ENCODE data around the gene RASSF3. TPM values are rescaled to one million over a fixed set of nuclear protein-coding genes. Genes with fewer than 3 reads are reported as not detected.

RASSF3 gene
- total and polyA plus RNA-seq, 4 donors, result 26.7 to 60.9 (median 33.5) TPM

- H3K27me3 ChIP-seq (ENCODE audit: control insufficient read depth in 3 of 3, insufficient read depth in 3 of 3, low read length in 2 of 3), result no peaks in the 10 kb centered on the region
- peaks cover 19 to 62% (median 43%) of the 10 kb centered on the region in 5 donors for H3K4me1 ChIP-seq (ENCODE audit: control insufficient read depth in 5 of 5, insufficient read depth in 5 of 5, low read length in 5 of 5)
- ATAC-seq (ENCODE audit: insufficient read depth, low FRiP score), result no peak
- TF ChIP-seq CTCF (IDR thresholded peaks at IDR 0.05; ENCODE audit: control extremely low read depth, extremely low read depth), result no peak
- H3K36me3 ChIP-seq (ENCODE audit: control insufficient read depth in 4 of 4, insufficient read depth in 4 of 4, low read length in 4 of 4), result no peaks in the 10 kb centered on the region
- H3K9ac ChIP-seq (ENCODE audit: insufficient read depth in 1 of 2, low read length in 2 of 2), result peak overlapping the region in 1 of 2 donors; percentile 5
- H3K27ac ChIP-seq (ENCODE audit: low read depth in 1 of 2, low read length in 1 of 2), result peak overlapping the region; percentile 45 to 58
- DNase-seq, result peak; percentile 36 to 70 (median 54)
- H3K4me3 ChIP-seq, result no peak overlapping the region
- 72 to 75% methylated on average over 9 of the region's 9 CpGs for WGBS, 2 donors
- no peaks in the 10 kb centered on the region for H3K9me3 ChIP-seq (ENCODE audit: control insufficient read depth in 4 of 4, insufficient read depth in 3 of 4, low read length in 3 of 4)
These were observed 63.3 kb downstream of the RASSF3 start for GRCh38 chr12:64673490-64674169.

DNA sequence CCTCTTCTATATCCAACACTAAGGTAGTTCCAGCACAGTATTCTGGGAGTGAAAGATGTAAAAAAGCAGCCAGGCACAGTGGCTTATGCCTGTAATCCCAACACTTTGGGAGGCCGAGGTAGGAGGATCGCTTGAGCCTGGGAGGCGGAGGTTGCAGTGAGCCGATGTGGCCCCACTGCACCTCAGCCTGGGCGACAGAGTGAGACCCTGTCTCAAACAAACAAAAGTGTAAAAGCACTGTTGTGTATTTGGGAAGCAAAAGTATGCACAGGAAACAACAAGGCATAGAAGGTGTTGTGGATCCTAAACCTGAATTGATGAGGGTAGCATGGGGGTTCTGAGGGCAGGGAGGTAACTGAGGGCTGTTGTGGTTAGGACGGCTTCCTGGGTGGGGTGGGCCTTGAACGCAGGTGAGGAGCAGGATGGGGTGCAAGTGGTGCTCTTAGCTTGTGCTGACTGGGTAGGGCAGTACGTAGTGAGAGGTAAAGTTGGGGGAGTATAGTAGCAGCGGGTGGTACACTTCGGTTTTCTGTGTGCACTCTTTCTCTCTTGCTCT, 64.2 kb downstream of the RASSF3 start:
- Histone ChIP-seq H3K36me3 (ENCODE audit: control insufficient read depth in 4 of 4, insufficient read depth in 4 of 4, low read length in 4 of 4) (no peaks in the 10 kb centered on the region), H3K9me3 (ENCODE audit: control insufficient read depth in 4 of 4, insufficient read depth in 3 of 4, low read length in 3 of 4) (no peaks in the 10 kb centered on the region), H3K27me3 (ENCODE audit: control insufficient read depth in 3 of 3, insufficient read depth in 3 of 3, low read length in 2 of 3) (no peaks in the 10 kb centered on the region), H3K4me3 (no peak overlapping the region), H3K9ac (ENCODE audit: insufficient read depth in 1 of 2, low read length in 2 of 2) (no peak overlapping the region), H3K4me1 (ENCODE audit: control insufficient read depth in 5 of 5, insufficient read depth in 5 of 5, low read length in 5 of 5) (peaks cover 15 to 55% (median 40%) of the 10 kb centered on the region in 5 donors), H3K27ac (ENCODE audit: low read depth in 1 of 2, low read length in 1 of 2) (peak overlapping the region; percentile 58 to 68)
- ATAC-seq (ENCODE audit: insufficient read depth, low FRiP score) (no peak), DNase-seq (no peak)
- no peak for TF ChIP-seq CTCF (IDR thresholded peaks at IDR 0.05; ENCODE audit: control extremely low read depth, extremely low read depth)
- WGBS, 2 donors, result 84 to 85% methylated on average over 10 of the region's 10 CpGs

GRCh38 chr12:64675795-64676194, 65.5 kb downstream of the RASSF3 start:
- peak in 1 of 3 donors; percentile 35 for DNase-seq
- 47 to 61% methylated on average over 3 of the region's 3 CpGs for WGBS, 2 donors
- no peak overlapping the region for H3K9ac ChIP-seq (ENCODE audit: insufficient read depth in 1 of 2, low read length in 2 of 2)

More at GRCh38 chr12:64675795-64676194, 65.5 kb downstream of the RASSF3 start:
- no peaks in the 10 kb centered on the region for H3K9me3 ChIP-seq (ENCODE audit: control insufficient read depth in 4 of 4, insufficient read depth in 3 of 4, low read length in 3 of 4)
- peaks cover 12 to 55% (median 36%) of the 10 kb centered on the region in 5 donors for H3K4me1 ChIP-seq (ENCODE audit: control insufficient read depth in 5 of 5, insufficient read depth in 5 of 5, low read length in 5 of 5)
- no peak for TF ChIP-seq CTCF (IDR thresholded peaks at IDR 0.05; ENCODE audit: control extremely low read depth, extremely low read depth)
- no peak for ATAC-seq (ENCODE audit: insufficient read depth, low FRiP score)
- H3K27me3 ChIP-seq (ENCODE audit: control insufficient read depth in 3 of 3, insufficient read depth in 3 of 3, low read length in 2 of 3), result no peaks in the 10 kb centered on the region
- H3K27ac ChIP-seq (ENCODE audit: low read depth in 1 of 2, low read length in 1 of 2), result peak overlapping the region; percentile 66 to 92
- H3K4me3 ChIP-seq, result no peak overlapping the region
- H3K36me3 ChIP-seq (ENCODE audit: control insufficient read depth in 4 of 4, insufficient read depth in 4 of 4, low read length in 4 of 4), result no peaks in the 10 kb centered on the region

Measured in lung (tissue), 12 donors.